GM23338 (cell line): ENCODE data around the gene DCANP1. TPM values are rescaled to one million over a fixed set of nuclear protein-coding genes. Genes with fewer than 3 reads are reported as not detected.

Experiments used
- ATAC-seq: fragments of 200-7000 bp; cut with Tn5 transposase; 3 replicates; pipeline ENCODE4 v1.9.1; 2020
- DNase-seq: peaks from one replicate; pipeline ENCODE4 v3.0.0-alpha.2; 2015; ENCODE audit warnings: low spot score
- H2AFZ ChIP-seq: fragments of 200-600 bp; sonication (generic); 2 replicates; pipeline ENCODE4 v1.8.0; 2016; ENCODE audit warnings: antibody characterized with exemption, mild to moderate bottlenecking, moderate library complexity
- H3F3A ChIP-seq: fragments of 200-600 bp; sonication (generic); replicated peaks from 2 replicates; pipeline ENCODE4 v1.8.0; 2017; ENCODE audit warnings: antibody characterized with exemption, mixed run types, low read depth
- H3K27ac ChIP-seq: fragments of 200-600 bp; sonication (generic); 2 replicates; pipeline ENCODE4 v1.6.1; 2016; ENCODE audit warnings: low read depth
- H3K27me3 ChIP-seq: fragments of 200-600 bp; sonication (generic); 2 replicates; pipeline ENCODE4 v1.8.0; 2016; ENCODE audit warnings: mild to moderate bottlenecking, mixed run types, moderate library complexity; ENCODE audit not compliant: insufficient read depth
- H3K36me3 ChIP-seq: fragments of 200-600 bp; sonication (generic); 2 replicates; pipeline ENCODE4 v1.8.0; 2016; ENCODE audit warnings: mild to moderate bottlenecking; ENCODE audit not compliant: insufficient read depth
- H3K4me1 ChIP-seq: fragments of 200-600 bp; sonication (generic); 2 replicates; pipeline ENCODE4 v1.8.0; 2016; ENCODE audit warnings: mild to moderate bottlenecking, moderate library complexity; ENCODE audit not compliant: insufficient read depth
- H3K4me2 ChIP-seq: fragments of 200-600 bp; sonication (generic); 2 replicates; pipeline ENCODE4 v1.7.1; 2017; ENCODE audit warnings: mixed run types
- H3K4me3 ChIP-seq: fragments of 200-600 bp; sonication (generic); 2 replicates; pipeline ENCODE4 v1.6.1; 2016; ENCODE audit warnings: mixed run types
- H3K79me2 ChIP-seq: fragments of 200-600 bp; sonication (generic); replicated peaks from 2 replicates; pipeline ENCODE4 v1.8.0; 2017; ENCODE audit warnings: mild to moderate bottlenecking; ENCODE audit not compliant: insufficient read depth
- H3K9me2 ChIP-seq: fragments of 200-600 bp; sonication (generic); 2 replicates; pipeline ENCODE4 v1.8.0; 2017; ENCODE audit not compliant: insufficient read depth
- H4K20me1 ChIP-seq: fragments of 200-600 bp; sonication (generic); replicated peaks from 2 replicates; pipeline ENCODE4 v1.8.0; 2017; ENCODE audit warnings: mild to moderate bottlenecking; ENCODE audit not compliant: insufficient read depth
- H3K27ac Mint-ChIP-seq: 2 replicates; pipeline ENCODE4 v1.8.0; 2020; ENCODE audit warnings: inconsistent platforms, mild to moderate bottlenecking, moderate library complexity, mixed read lengths
- H3K27me3 Mint-ChIP-seq: 3 replicates; pipeline ENCODE4 v1.8.0; 2022; ENCODE audit warnings: low read depth, mild to moderate bottlenecking, moderate library complexity, mixed read lengths, inconsistent platforms; ENCODE audit not compliant: insufficient read depth, poor library complexity
- H3K36me3 Mint-ChIP-seq: 3 replicates; pipeline ENCODE4 v1.8.0; 2021; ENCODE audit warnings: low read depth, mild to moderate bottlenecking, inconsistent platforms, moderate library complexity, mixed read lengths
- H3K4me1 Mint-ChIP-seq: 3 replicates; pipeline ENCODE4 v1.8.0; 2020; ENCODE audit warnings: mild to moderate bottlenecking, inconsistent platforms, mixed read lengths
- H3K4me3 Mint-ChIP-seq: 3 replicates; pipeline ENCODE4 v1.8.0; 2021; ENCODE audit warnings: moderate library complexity, mild to moderate bottlenecking, inconsistent platforms, mixed read lengths
- H3K9me3 Mint-ChIP-seq: 3 replicates; pipeline ENCODE4 v1.8.0; 2020; ENCODE audit warnings: moderate library complexity, mild to moderate bottlenecking, inconsistent platforms, mixed read lengths
- CREB1 ChIP-seq: fragments of 250-450 bp; sonication (Bioruptor Pico); IDR thresholded peaks from 2 replicates; pipeline ENCODE4 v1.5.0; 2020; ENCODE audit warnings: low read depth, mild to moderate bottlenecking, moderate library complexity
- EZH2 ChIP-seq: fragments of 200-600 bp; sonication (generic); IDR thresholded peaks from one replicate; pipeline ENCODE4 v1.8.0; 2017; ENCODE audit warnings: antibody characterized with exemption, mild to moderate bottlenecking, low read depth; ENCODE audit not compliant: unreplicated experiment
- EZH2phosphoT487 ChIP-seq: fragments of 200-600 bp; sonication (generic); IDR thresholded peaks from one replicate; pipeline ENCODE4 v1.8.1; 2018; ENCODE audit warnings: antibody characterized with exemption; ENCODE audit not compliant: unreplicated experiment
- JUNB ChIP-seq: IDR thresholded peaks from one replicate; pipeline ENCODE4 v1.6.1; 2016; ENCODE audit warnings: antibody characterized with exemption; ENCODE audit not compliant: unreplicated experiment
- NANOG ChIP-seq: IDR thresholded peaks from 2 replicates; pipeline ENCODE4 v1.6.1; 2016; ENCODE audit warnings: antibody characterized with exemption, borderline replicate concordance
- POLR2AphosphoS5 ChIP-seq: IDR thresholded peaks from 2 replicates; pipeline ENCODE4 v1.6.1; 2016; ENCODE audit warnings: antibody characterized with exemption, low read depth
- REST ChIP-seq: IDR thresholded peaks from one replicate; pipeline ENCODE4 v1.6.1; 2018; ENCODE audit warnings: antibody characterized with exemption; ENCODE audit not compliant: unreplicated experiment
- STAT1 ChIP-seq: IDR thresholded peaks from one replicate; pipeline ENCODE4 v1.6.1; 2016; ENCODE audit warnings: antibody characterized with exemption; ENCODE audit not compliant: unreplicated experiment
- ZNF114 ChIP-seq: fragments of 250-450 bp; sonication (Bioruptor Pico); IDR thresholded peaks from 2 replicates; pipeline ENCODE4 v1.5.0; 2020; ENCODE audit warnings: mild to moderate bottlenecking, moderate library complexity
- ZNF331 ChIP-seq: fragments of 250-450 bp; sonication (Bioruptor Pico); IDR thresholded peaks from 2 replicates; pipeline ENCODE4 v1.5.0; 2020; ENCODE audit warnings: low read depth, mild to moderate bottlenecking, moderate library complexity
- polyA plus RNA-seq: library from polyadenylated mRNA; unstranded; fragments of >200 nt; fragmentation: Nextera tagmentation; extraction: Ambion mirVana; gene quantifications from 2 replicates; pipeline ENCODE4 v1.2.1, GENCODE V29; 2016
- total RNA-seq: library from RNA; depleted of rRNA; stranded (reverse); fragments of >200 nt; shearing (Covaris generic); gene quantifications from 2 replicates; pipeline ENCODE4 v1.2.3, GENCODE V29; 2014
- TF ChIP-seq, protein P1 (sequence below), 2 experiments: fragments of 200-600 bp in 1 of 2; sonication (generic) in 1 of 2; conservative IDR thresholded peaks; 2 replicates each; pipeline versions ENCODE4 v1.5.1 to v1.6.1; 2016 to 2017; ENCODE audit warnings: antibody characterized with exemption in 2 of 2, low read depth in 2 of 2, mild to moderate bottlenecking in 2 of 2, moderate library complexity in 1 of 2
- TF ChIP-seq, protein P2 (sequence below): IDR thresholded peaks from 2 replicates; pipeline ENCODE4 v1.6.1; 2016; ENCODE audit warnings: antibody characterized with exemption

DCANP1 gene
- total and polyA plus RNA-seq, 2 experiments from 2014 or later: not detected

DNA sequence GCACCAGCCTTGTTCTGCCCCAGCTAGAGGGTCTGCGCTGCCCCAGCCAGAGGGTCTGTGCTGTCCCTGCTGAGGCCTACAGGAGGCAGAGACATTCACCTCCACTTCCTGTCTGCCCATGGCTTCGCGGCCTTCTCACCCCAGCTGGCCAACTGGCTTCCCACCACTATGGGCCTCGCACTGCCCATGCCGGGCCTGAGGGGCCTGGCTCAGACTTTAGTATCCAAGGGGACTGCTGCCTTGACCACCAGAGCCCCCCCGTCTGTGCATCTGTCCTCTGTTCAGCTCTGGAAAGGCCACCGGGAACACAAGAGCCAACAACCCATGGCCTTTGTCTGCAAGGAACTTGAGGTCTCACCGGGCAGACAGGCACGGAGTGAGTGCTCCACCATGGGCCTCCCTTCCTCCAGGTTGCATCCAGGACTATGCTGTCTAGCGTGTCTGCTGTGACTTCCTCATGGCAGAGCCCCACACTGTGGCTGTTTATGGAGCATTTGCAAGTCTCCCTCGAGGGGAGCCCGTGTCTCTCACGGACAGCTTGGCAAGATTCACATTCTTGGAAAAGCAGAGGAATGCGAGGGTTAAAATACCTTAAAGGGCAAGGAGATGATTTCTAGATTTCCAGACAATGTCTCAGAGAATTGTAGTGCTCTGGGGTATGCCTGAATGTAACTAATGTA lies 1.7 kb downstream of the DCANP1 start:
- H3K4me3 ChIP-seq: no peak overlapping the region
- no peak for DNase-seq
- H3K9me3 Mint-ChIP-seq: 0 out of 3 replicates have a peak, but pooled peaks cover 3% of the 10 kb centered on the region
- H4K20me1 ChIP-seq: no peaks in the 10 kb centered on the region
- H3K4me1 ChIP-seq: no peaks in the 10 kb centered on the region
- H3K79me2 ChIP-seq: no peaks in the 10 kb centered on the region
- H3K9me2 ChIP-seq: no peaks in the 10 kb centered on the region
- H3K36me3 Mint-ChIP-seq: no peaks in the 10 kb centered on the region
- no peak overlapping the region for H3K4me3 Mint-ChIP-seq
- H3K4me2 ChIP-seq: no peak overlapping the region
- H3K27ac Mint-ChIP-seq: no peak overlapping the region
- H3K27me3 Mint-ChIP-seq: peaks cover 12% of the 10 kb centered on the region
- H3K36me3 ChIP-seq: no peaks in the 10 kb centered on the region
- no peak overlapping the region for H2AFZ ChIP-seq
- H3K27me3 ChIP-seq: no peaks in the 10 kb centered on the region
- TF ChIP-seq REST (no peak), ZNF114 (CRISPR knock-in tag) (no peak), NANOG (no peak), POLR2AphosphoS5 (no peak), EZH2 (no peak), EZH2phosphoT487 (no peak)
- TF ChIP-seq, protein P1, sequence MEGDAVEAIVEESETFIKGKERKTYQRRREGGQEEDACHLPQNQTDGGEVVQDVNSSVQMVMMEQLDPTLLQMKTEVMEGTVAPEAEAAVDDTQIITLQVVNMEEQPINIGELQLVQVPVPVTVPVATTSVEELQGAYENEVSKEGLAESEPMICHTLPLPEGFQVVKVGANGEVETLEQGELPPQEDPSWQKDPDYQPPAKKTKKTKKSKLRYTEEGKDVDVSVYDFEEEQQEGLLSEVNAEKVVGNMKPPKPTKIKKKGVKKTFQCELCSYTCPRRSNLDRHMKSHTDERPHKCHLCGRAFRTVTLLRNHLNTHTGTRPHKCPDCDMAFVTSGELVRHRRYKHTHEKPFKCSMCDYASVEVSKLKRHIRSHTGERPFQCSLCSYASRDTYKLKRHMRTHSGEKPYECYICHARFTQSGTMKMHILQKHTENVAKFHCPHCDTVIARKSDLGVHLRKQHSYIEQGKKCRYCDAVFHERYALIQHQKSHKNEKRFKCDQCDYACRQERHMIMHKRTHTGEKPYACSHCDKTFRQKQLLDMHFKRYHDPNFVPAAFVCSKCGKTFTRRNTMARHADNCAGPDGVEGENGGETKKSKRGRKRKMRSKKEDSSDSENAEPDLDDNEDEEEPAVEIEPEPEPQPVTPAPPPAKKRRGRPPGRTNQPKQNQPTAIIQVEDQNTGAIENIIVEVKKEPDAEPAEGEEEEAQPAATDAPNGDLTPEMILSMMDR (conservative IDR thresholded peaks at IDR 0.05; ENCODE audit: low read depth in 2 of 2): no peak
- TF ChIP-seq, protein P2, sequence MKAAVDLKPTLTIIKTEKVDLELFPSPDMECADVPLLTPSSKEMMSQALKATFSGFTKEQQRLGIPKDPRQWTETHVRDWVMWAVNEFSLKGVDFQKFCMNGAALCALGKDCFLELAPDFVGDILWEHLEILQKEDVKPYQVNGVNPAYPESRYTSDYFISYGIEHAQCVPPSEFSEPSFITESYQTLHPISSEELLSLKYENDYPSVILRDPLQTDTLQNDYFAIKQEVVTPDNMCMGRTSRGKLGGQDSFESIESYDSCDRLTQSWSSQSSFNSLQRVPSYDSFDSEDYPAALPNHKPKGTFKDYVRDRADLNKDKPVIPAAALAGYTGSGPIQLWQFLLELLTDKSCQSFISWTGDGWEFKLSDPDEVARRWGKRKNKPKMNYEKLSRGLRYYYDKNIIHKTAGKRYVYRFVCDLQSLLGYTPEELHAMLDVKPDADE: no peak
- H3K4me1 Mint-ChIP-seq: peaks cover 15% of the 10 kb centered on the region; the same call in 2 of the 3 replicates
- ATAC-seq: no peak
- H3K27ac ChIP-seq: no peak overlapping the region
- no peaks in the 10 kb centered on the region for H3F3A ChIP-seq

DNA sequence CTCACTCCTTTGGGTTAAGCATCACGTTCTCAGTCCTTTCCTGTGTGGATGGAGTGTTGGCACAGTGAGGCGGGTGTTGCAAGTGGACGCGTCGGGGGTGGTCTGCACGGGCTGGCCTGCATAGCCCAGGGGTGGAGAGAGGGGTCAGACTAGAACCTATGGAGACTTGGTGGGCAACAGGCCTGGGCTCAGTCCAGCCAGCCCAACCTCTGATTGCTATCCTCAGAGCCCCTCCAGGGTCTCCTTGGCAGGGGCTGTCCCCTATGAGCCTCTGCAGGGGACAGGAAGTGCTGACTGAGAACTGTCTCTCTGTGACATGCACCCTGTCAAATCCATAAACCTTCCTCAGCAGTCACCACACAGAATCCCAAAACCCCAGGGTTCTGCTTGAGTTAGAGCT lies 2.3 kb downstream of the DCANP1 start:
- Histone ChIP-seq H3K79me2 (no peaks in the 10 kb centered on the region), H3K4me3 (no peak overlapping the region), H2AFZ (no peak overlapping the region), H3K27ac (no peak overlapping the region), H3K27me3 (no peaks in the 10 kb centered on the region), H3K4me2 (no peak overlapping the region), H4K20me1 (no peaks in the 10 kb centered on the region), H3F3A (no peaks in the 10 kb centered on the region), H3K36me3 (no peaks in the 10 kb centered on the region), H3K9me2 (no peaks in the 10 kb centered on the region), H3K4me1 (no peaks in the 10 kb centered on the region)
- no peak for ATAC-seq
- Mint-ChIP-seq H3K4me3 (no peak overlapping the region), H3K9me3 (0 out of 3 replicates have a peak, but pooled peaks cover 3% of the 10 kb centered on the region), H3K36me3 (no peaks in the 10 kb centered on the region), H3K27ac (no peak overlapping the region), H3K4me1 (peaks cover 15% of the 10 kb centered on the region; the same call in 2 of the 3 replicates), H3K27me3 (peaks cover 9% of the 10 kb centered on the region)
- DNase-seq: no peak
- TF ChIP-seq, protein P2: no peak
- TF ChIP-seq NANOG (no peak), POLR2AphosphoS5 (no peak), ZNF331 (CRISPR knock-in tag) (no peak), CREB1 (CRISPR knock-in tag) (no peak), ZNF114 (CRISPR knock-in tag) (no peak), STAT1 (no peak), EZH2 (no peak), EZH2phosphoT487 (no peak), JUNB (no peak)
- TF ChIP-seq, protein P1 (conservative IDR thresholded peaks at IDR 0.05; ENCODE audit: low read depth in 2 of 2): no peak
